GM23248 (cell line): ENCODE data around the gene SCG3. TPM values are rescaled to one million over a fixed set of nuclear protein-coding genes. Genes with fewer than 3 reads are reported as not detected.
"Not testable (repeated sequence)": the region's sequence is repeated elsewhere in the genome, so short reads cannot be mapped to it uniquely, and the experiment has no call there.

Experiments
- DNase-seq: peaks from one replicate; pipeline ENCODE4 v3.0.0-alpha.2; 2015
- H2AFZ ChIP-seq: fragments of 200-600 bp; sonication (generic); 2 replicates; pipeline ENCODE4 v1.6.1; 2016; ENCODE audit warnings: antibody characterized with exemption
- H3F3A ChIP-seq: fragments of 200-600 bp; sonication (generic); 2 replicates; pipeline ENCODE4 v1.6.1; 2016; ENCODE audit warnings: mild to moderate bottlenecking, antibody characterized with exemption, mixed run types; ENCODE audit not compliant: insufficient read depth
- H3K27ac ChIP-seq: fragments of 200-600 bp; sonication (generic); 2 replicates; pipeline ENCODE4 v1.5.1; 2016; ENCODE audit warnings: mild to moderate bottlenecking
- H3K27me3 ChIP-seq: fragments of 200-600 bp; sonication (generic); replicated peaks from 2 replicates; pipeline ENCODE4 v1.6.1; 2016; ENCODE audit warnings: mild to moderate bottlenecking; ENCODE audit not compliant: insufficient read depth
- H3K36me3 ChIP-seq: fragments of 200-600 bp; sonication (generic); 2 replicates; pipeline ENCODE4 v1.6.1; 2016; ENCODE audit warnings: low read depth, mild to moderate bottlenecking
- H3K4me1 ChIP-seq: fragments of 200-600 bp; sonication (generic); 2 replicates; pipeline ENCODE4 v1.6.1; 2016; ENCODE audit warnings: mild to moderate bottlenecking; ENCODE audit not compliant: insufficient read depth
- H3K4me2 ChIP-seq: fragments of 200-600 bp; sonication (generic); one replicate; pipeline ENCODE4 v1.6.1; 2016; ENCODE audit warnings: mild to moderate bottlenecking; ENCODE audit not compliant: unreplicated experiment
- H3K4me3 ChIP-seq: fragments of 200-600 bp; sonication (generic); 2 replicates; pipeline ENCODE4 v1.5.1; 2016; ENCODE audit warnings: mild to moderate bottlenecking
- H3K79me2 ChIP-seq: fragments of 200-600 bp; sonication (generic); 2 replicates; pipeline ENCODE4 v1.6.1; 2016; ENCODE audit warnings: mild to moderate bottlenecking; ENCODE audit not compliant: insufficient read depth
- H3K9ac ChIP-seq: fragments of 200-600 bp; sonication (generic); 2 replicates; pipeline ENCODE4 v1.6.1; 2016; ENCODE audit warnings: mild to moderate bottlenecking
- H3K9me2 ChIP-seq: fragments of 200-600 bp; sonication (generic); 2 replicates; pipeline ENCODE4 v1.6.1; 2016; ENCODE audit warnings: mixed run types, mild to moderate bottlenecking, moderate library complexity; ENCODE audit not compliant: insufficient read depth
- H3K9me3 ChIP-seq: fragments of 200-600 bp; sonication (generic); one replicate; pipeline ENCODE4 v1.6.1; 2017; ENCODE audit warnings: low read depth
- H4K20me1 ChIP-seq: fragments of 200-600 bp; sonication (generic); 2 replicates; pipeline ENCODE4 v1.6.0; 2016; ENCODE audit not compliant: insufficient read depth
- EZH2 ChIP-seq: fragments of 200-600 bp; sonication (generic); IDR thresholded peaks from 2 replicates; pipeline ENCODE4 v1.6.1; 2018; ENCODE audit warnings: antibody characterized with exemption, mild to moderate bottlenecking; ENCODE audit not compliant: insufficient read depth, poor library complexity, severe bottlenecking
- EZH2phosphoT487 ChIP-seq: fragments of 200-600 bp; sonication (generic); IDR thresholded peaks from 2 replicates; pipeline ENCODE4 v1.6.1; 2018; ENCODE audit warnings: antibody characterized with exemption, moderate library complexity, mild to moderate bottlenecking, low read depth; ENCODE audit not compliant: insufficient read depth
- WGBS, 2 experiments: methylation state at CpG; one replicate each; pipeline ENCODE4 v1.1.6; 2015 to 2017; ENCODE audit warnings: low lambda C conversion rate in 2 of 2, low coverage in 1 of 2; ENCODE audit errors: missing lambda C conversion rate in 2 of 2; 5-methylcytosine and 5-hydroxymethylcytosine counted together
- in situ Hi-C: fragments of 300-500 bp; cut with MboI; formaldehyde crosslinking; loops from 2 replicates; pipeline ENCODE4 v1.15.0; 2020
- polyA plus RNA-seq: library from polyadenylated mRNA; unstranded; fragments of >200 nt; fragmentation: Nextera tagmentation; extraction: Ambion mirVana; gene quantifications from 2 replicates; pipeline ENCODE4 v1.2.1, GENCODE V29; 2016
- total RNA-seq: library from RNA; depleted of rRNA; stranded (reverse); fragments of >200 nt; shearing (Covaris generic); gene quantifications from 2 replicates; pipeline ENCODE4 v1.2.3, GENCODE V29; 2014

Gene SCG3
- total and polyA plus RNA-seq, 2 experiments from 2014 or later: not detected

GRCh38 chr15:51652084-51652668 is 29.1 kb upstream of the SCG3 start:
- Histone ChIP-seq H3K9me2 (no peaks in the 10 kb centered on the region), H3K9ac (no peak overlapping the region), H3K4me1 (peaks cover 2% of the 10 kb centered on the region; the same call in 1 of the 2 replicates), H3K4me3 (no peak overlapping the region), H3K27me3 (no peaks in the 10 kb centered on the region; the same call in 1 of the 2 replicates), H2AFZ (no peak overlapping the region), H3K79me2 (no peaks in the 10 kb centered on the region), H3K9me3 (no peaks in the 10 kb centered on the region), H3F3A (no peaks in the 10 kb centered on the region), H4K20me1 (no peaks in the 10 kb centered on the region), H3K36me3 (no peaks in the 10 kb centered on the region), H3K27ac (no peak overlapping the region), H3K4me2 (no peak overlapping the region)
- TF ChIP-seq EZH2: no peak
- no peak for TF ChIP-seq EZH2phosphoT487
- no peak for DNase-seq
- WGBS, 2 experiments: 70 to 71% methylated on average over 5 of the region's 5 CpGs
- in situ Hi-C loops: loop anchor here (5.0 kb wide), 1 partner anchor 120 kb away; no protein-coding TSS in a partner anchor

GRCh38 chr15:51655401-51656057 is 25.8 kb upstream of the SCG3 start:
- WGBS, 2 experiments: 85 to 88% methylated on average over 24 of the region's 24 CpGs
- DNase-seq, H3K27ac ChIP-seq, H3F3A ChIP-seq, H3K79me2 ChIP-seq, H3K4me1 ChIP-seq, in situ Hi-C loops, H2AFZ ChIP-seq, H3K27me3 ChIP-seq, H3K9ac ChIP-seq, H3K4me3 ChIP-seq, H4K20me1 ChIP-seq, H3K36me3 ChIP-seq, H3K9me3 ChIP-seq, H3K9me2 ChIP-seq, H3K4me2 ChIP-seq: not testable (repeated sequence)

GRCh38 chr15:51658664-51659063 is 22.6 kb upstream of the SCG3 start:
- Histone ChIP-seq H3K4me1 (no peaks in the 10 kb centered on the region), H3K27ac (no peak overlapping the region), H4K20me1 (no peaks in the 10 kb centered on the region), H3K4me3 (no peak overlapping the region), H3K9me2 (no peaks in the 10 kb centered on the region), H3F3A (no peaks in the 10 kb centered on the region), H2AFZ (no peak overlapping the region), H3K79me2 (no peaks in the 10 kb centered on the region), H3K27me3 (no peaks in the 10 kb centered on the region; the same call in 1 of the 2 replicates), H3K9ac (no peak overlapping the region), H3K36me3 (no peaks in the 10 kb centered on the region), H3K9me3 (no peaks in the 10 kb centered on the region), H3K4me2 (no peak overlapping the region)
- in situ Hi-C loops: no loop called here
- 52 to 57% methylated on average over 3 of the region's 3 CpGs for WGBS, 2 experiments
- TF ChIP-seq EZH2 (no peak), EZH2phosphoT487 (no peak)
- no peak for DNase-seq

GRCh38 chr15:51661072-51661471 is 20.2 kb upstream of the SCG3 start:
- in situ Hi-C loops: no loop called here
- Histone ChIP-seq H3K4me2 (no peak overlapping the region), H3K9me3 (no peaks in the 10 kb centered on the region), H3K27me3 (peaks cover 5% of the 10 kb centered on the region; the same call in 1 of the 2 replicates), H3K9me2 (no peaks in the 10 kb centered on the region), H3K4me1 (no peaks in the 10 kb centered on the region), H3K27ac (no peak overlapping the region), H4K20me1 (no peaks in the 10 kb centered on the region), H3K9ac (no peak overlapping the region), H3K36me3 (no peaks in the 10 kb centered on the region), H2AFZ (no peak overlapping the region), H3K4me3 (no peak overlapping the region), H3F3A (no peaks in the 10 kb centered on the region), H3K79me2 (no peaks in the 10 kb centered on the region)
- whole genome bisulfite sequencing, 2 experiments: 58 to 66% methylated on average over 2 of the region's 2 CpGs
- no peak for DNase-seq
- TF ChIP-seq EZH2phosphoT487 (no peak), EZH2 (no peak)

DNA sequence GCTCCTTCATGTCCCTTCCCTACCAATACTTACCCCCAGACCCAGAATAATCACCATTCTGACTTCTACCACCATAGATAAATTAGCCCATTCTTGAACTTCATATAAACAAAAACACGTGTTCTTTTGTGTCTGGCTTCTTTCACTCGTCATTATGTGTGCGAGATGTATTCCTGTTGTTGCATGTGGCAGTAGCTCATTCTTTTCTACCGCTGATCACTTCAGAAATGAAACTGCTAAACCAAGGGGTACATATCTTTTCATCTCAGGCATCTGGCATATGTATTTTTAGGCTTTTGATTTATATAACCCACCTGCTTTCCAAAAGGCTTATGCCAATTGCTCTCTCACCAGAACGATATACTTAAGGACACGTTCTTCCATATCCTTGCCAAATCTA is 13.8 kb upstream of the SCG3 start:
- 4% methylated on average over 6 of the region's 6 CpGs for WGBS, 2 experiments
- Histone ChIP-seq H3K9me2 (no peaks in the 10 kb centered on the region), H3K9ac (no peak overlapping the region), H3K36me3 (no peaks in the 10 kb centered on the region), H3K4me3 (no peak overlapping the region), H4K20me1 (no peaks in the 10 kb centered on the region), H3K9me3 (no peaks in the 10 kb centered on the region), H3K27ac (no peak overlapping the region), H3K4me1 (no peaks in the 10 kb centered on the region), H3F3A (no peaks in the 10 kb centered on the region), H3K27me3 (peaks cover 13% of the 10 kb centered on the region), H2AFZ (no peak overlapping the region), H3K4me2 (no peak overlapping the region), H3K79me2 (no peaks in the 10 kb centered on the region)
- no peak for DNase-seq
- TF ChIP-seq EZH2 (no peak), EZH2phosphoT487 (no peak)
- in situ Hi-C loops: no loop called here
